NCI-H146 (cell line): ENCODE results near the gene SPINT2.
"Not testable (repeated sequence)": the region's sequence is repeated elsewhere in the genome, so short reads cannot be mapped to it uniquely, and the experiment has no call there.

Experiments
- DNase-seq: peaks from one replicate; lab custom pipeline; 2025; lab: John Stamatoyannopoulos, UW

The SPINT2 gene

GRCh38 chr19:38320969-38321339 lies 56.6 kb downstream of the SPINT2 start:
- no peak for DNase-seq

- no peak for DNase-seq
Observed at GRCh38 chr19:38321646-38322196, 57.3 kb downstream of the SPINT2 start.

- DNase-seq = no peak
Observed at GRCh38 chr19:38323291-38323690, 58.9 kb downstream of the SPINT2 start.

- no peak for DNase-seq
Observed at GRCh38 chr19:38324431-38324830, 60.1 kb downstream of the SPINT2 start.

GRCh38 chr19:38326591-38326990 lies 62.2 kb downstream of the SPINT2 start:
- no peak for DNase-seq

- DNase-seq = no peak
Observed at GRCh38 chr19:38329651-38330050, 65.3 kb downstream of the SPINT2 start.

- no peak for DNase-seq
Observed at GRCh38 chr19:38331728-38332127, 67.4 kb downstream of the SPINT2 start.

GRCh38 chr19:38333245-38333644 lies 68.9 kb downstream of the SPINT2 start:
- DNase-seq = no peak

GRCh38 chr19:38335949-38336637 lies 71.7 kb downstream of the SPINT2 start:
- peak; percentile 99 for DNase-seq

GRCh38 chr19:38336638-38337359 lies 72.4 kb downstream of the SPINT2 start:
- peak; percentile 97 for DNase-seq

GRCh38 chr19:38337360-38337653 lies 72.9 kb downstream of the SPINT2 start:
- no peak for DNase-seq

GRCh38 chr19:38339011-38339410 lies 74.6 kb downstream of the SPINT2 start:
- not testable (repeated sequence) for DNase-seq

- no peak for DNase-seq
Observed at GRCh38 chr19:38340927-38341326, 76.6 kb downstream of the SPINT2 start.
